ENCODE results near the gene RAB19. TPM values are rescaled to one million over a fixed set of nuclear protein-coding genes. Genes with fewer than 3 reads are reported as not detected.
"Not testable (repeated sequence)": the region's sequence is repeated elsewhere in the genome, so short reads cannot be mapped to it uniquely, and the experiment has no call there.

Gene RAB19
- polyA plus RNA-seq, 2 donors: 0.15 TPM; not detected in 1

DNA sequence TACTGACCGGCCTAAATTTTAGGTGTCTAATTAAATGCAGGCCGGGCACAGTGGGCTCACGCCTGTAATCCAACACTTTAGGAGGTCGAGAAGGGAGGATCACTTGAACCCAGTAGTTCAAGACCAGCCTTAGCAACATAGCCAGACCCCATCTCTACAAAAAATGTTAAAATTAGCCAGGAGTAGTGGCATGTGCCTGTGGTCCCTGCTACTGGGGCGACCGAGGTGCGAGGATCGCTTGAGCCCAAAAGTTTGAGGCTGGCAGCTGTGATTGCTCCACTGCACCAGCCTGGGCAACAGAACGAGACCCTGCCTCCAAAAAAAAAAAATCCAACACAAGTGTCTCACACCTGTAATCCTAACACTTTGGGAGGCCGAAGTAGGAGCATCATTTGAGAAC, 5.0 kb upstream of the RAB19 start:
- WGBS, 2 donors: 73% methylated on average over 10 of the region's 10 CpGs
- Histone ChIP-seq H3K27me3 (ENCODE audit: control insufficient read depth in 1 of 2, insufficient read depth in 2 of 2, low read length in 2 of 2) (no peaks in the 10 kb centered on the region), H3K36me3 (ENCODE audit: control insufficient read depth in 2 of 2, insufficient read depth in 2 of 2, low read length in 1 of 2) (no peaks in the 10 kb centered on the region), H3K4me3 (ENCODE audit: low read depth in 1 of 2, low read length in 2 of 2) (no peak overlapping the region), H3K4me1 (ENCODE audit: control insufficient read depth in 2 of 2, insufficient read depth in 2 of 2, low read length in 1 of 2) (no peaks in the 10 kb centered on the region), H3K27ac (ENCODE audit: low read depth in 2 of 2, low read length in 1 of 2) (no peak overlapping the region), H3K9me3 (ENCODE audit: control insufficient read depth in 2 of 2, insufficient read depth in 1 of 2, low read depth in 1 of 2, low read length in 1 of 2) (no peaks in the 10 kb centered on the region)

DNA sequence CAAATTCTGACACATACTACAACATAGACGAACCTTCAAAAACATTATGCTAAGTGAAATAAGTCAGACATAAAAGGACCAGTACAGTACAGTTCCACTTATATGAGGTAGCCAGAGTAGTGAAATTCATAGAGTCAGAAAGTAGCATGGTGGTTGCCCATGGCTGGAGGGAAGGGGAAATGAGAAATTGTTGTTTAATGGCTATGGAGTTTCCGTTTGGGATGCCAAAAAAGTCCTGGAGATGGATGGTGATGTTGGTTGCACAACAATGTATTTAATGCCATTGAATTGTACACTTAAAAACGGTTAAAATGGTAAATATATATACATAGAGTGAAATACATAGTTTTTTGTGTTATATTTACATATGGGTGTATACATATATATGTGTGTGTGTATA, 3.5 kb upstream of the RAB19 start:
- H3K27me3 ChIP-seq (ENCODE audit: control insufficient read depth in 1 of 2, insufficient read depth in 2 of 2, low read length in 2 of 2): no peaks in the 10 kb centered on the region
- H3K36me3 ChIP-seq (ENCODE audit: control insufficient read depth in 2 of 2, insufficient read depth in 2 of 2, low read length in 1 of 2): no peaks in the 10 kb centered on the region
- no peaks in the 10 kb centered on the region for H3K9me3 ChIP-seq (ENCODE audit: control insufficient read depth in 2 of 2, insufficient read depth in 1 of 2, low read depth in 1 of 2, low read length in 1 of 2)
- no peak overlapping the region for H3K4me3 ChIP-seq (ENCODE audit: low read depth in 1 of 2, low read length in 2 of 2)
- H3K4me1 ChIP-seq (ENCODE audit: control insufficient read depth in 2 of 2, insufficient read depth in 2 of 2, low read length in 1 of 2): no peaks in the 10 kb centered on the region
- H3K27ac ChIP-seq (ENCODE audit: low read depth in 2 of 2, low read length in 1 of 2): no peak overlapping the region
- 70 to 75% methylated on average over 3 of the region's 3 CpGs for WGBS, 2 donors

DNA sequence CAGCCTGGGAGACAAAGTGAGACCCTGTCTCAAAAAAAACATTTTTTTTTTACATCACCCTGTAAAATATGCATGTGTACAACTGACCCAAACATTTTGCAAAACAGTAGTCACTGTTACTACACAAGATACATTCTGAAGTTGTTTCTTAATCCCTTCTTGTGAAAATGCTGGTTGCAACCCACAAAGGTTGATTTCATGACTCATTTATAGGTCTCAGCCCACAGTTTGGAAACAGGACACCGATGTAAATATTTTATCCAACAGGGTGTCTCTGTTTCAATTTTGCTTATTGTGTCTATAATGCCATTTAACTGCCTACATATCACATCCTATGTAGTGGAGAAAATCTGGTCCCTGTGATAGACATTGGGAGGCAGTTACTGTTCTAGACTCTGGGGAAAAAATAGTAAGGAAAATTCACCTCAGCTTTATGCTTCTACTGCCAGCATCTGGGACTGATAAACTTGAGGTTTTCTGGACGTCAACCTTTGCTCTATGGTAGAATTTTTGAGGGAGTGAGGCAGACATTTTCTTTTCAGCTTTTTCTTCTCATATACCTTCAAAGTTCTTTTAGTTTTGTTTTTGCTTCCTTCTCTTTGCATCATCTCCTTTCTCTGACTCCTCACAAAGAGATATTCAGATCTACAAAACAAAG, 1.6 kb upstream of the RAB19 start:
- no peaks in the 10 kb centered on the region for H3K27me3 ChIP-seq (ENCODE audit: control insufficient read depth in 1 of 2, insufficient read depth in 2 of 2, low read length in 2 of 2)
- no peaks in the 10 kb centered on the region for H3K36me3 ChIP-seq (ENCODE audit: control insufficient read depth in 2 of 2, insufficient read depth in 2 of 2, low read length in 1 of 2)
- H3K4me3 ChIP-seq (ENCODE audit: low read depth in 1 of 2, low read length in 2 of 2): no peak overlapping the region
- H3K9me3 ChIP-seq (ENCODE audit: control insufficient read depth in 2 of 2, insufficient read depth in 1 of 2, low read depth in 1 of 2, low read length in 1 of 2): no peaks in the 10 kb centered on the region
- no peak overlapping the region for H3K27ac ChIP-seq (ENCODE audit: low read depth in 2 of 2, low read length in 1 of 2)
- WGBS, 2 donors: 68 to 78% methylated on average over 2 of the region's 2 CpGs
- no peaks in the 10 kb centered on the region for H3K4me1 ChIP-seq (ENCODE audit: control insufficient read depth in 2 of 2, insufficient read depth in 2 of 2, low read length in 1 of 2)

DNA sequence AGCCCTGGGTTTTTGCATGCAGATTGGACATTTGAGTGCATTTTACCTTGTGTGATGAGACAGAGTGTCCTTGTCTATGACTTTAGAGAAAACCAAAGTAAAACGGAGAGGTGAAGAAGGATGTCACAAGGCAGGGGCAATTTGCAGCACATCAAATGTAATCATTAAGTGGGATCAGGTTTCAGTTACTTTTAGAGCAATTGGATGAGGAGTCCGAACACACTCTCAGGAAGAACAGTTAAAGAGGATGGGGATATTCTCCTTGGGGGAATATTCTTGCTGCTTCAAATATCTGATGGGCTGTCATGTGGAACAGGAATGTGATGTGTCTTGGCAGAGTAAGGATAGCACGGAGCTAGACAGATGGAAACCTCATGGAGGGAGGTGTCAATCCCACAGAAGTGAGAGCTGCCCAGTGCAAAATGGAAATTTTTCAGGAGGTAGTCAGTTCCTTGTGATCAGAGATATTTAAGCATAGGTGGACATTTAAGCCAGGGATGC, 757 bp downstream of the RAB19 start:
- no peaks in the 10 kb centered on the region for H3K9me3 ChIP-seq (ENCODE audit: control insufficient read depth in 2 of 2, insufficient read depth in 1 of 2, low read depth in 1 of 2, low read length in 1 of 2)
- no peak overlapping the region for H3K4me3 ChIP-seq (ENCODE audit: low read depth in 1 of 2, low read length in 2 of 2)
- H3K4me1 ChIP-seq (ENCODE audit: control insufficient read depth in 2 of 2, insufficient read depth in 2 of 2, low read length in 1 of 2): no peaks in the 10 kb centered on the region
- no peaks in the 10 kb centered on the region for H3K27me3 ChIP-seq (ENCODE audit: control insufficient read depth in 1 of 2, insufficient read depth in 2 of 2, low read length in 2 of 2)
- no peak overlapping the region for H3K27ac ChIP-seq (ENCODE audit: low read depth in 2 of 2, low read length in 1 of 2)
- 34 to 37% methylated on average over 3 of the region's 3 CpGs for WGBS, 2 donors
- no peaks in the 10 kb centered on the region for H3K36me3 ChIP-seq (ENCODE audit: control insufficient read depth in 2 of 2, insufficient read depth in 2 of 2, low read length in 1 of 2)

DNA sequence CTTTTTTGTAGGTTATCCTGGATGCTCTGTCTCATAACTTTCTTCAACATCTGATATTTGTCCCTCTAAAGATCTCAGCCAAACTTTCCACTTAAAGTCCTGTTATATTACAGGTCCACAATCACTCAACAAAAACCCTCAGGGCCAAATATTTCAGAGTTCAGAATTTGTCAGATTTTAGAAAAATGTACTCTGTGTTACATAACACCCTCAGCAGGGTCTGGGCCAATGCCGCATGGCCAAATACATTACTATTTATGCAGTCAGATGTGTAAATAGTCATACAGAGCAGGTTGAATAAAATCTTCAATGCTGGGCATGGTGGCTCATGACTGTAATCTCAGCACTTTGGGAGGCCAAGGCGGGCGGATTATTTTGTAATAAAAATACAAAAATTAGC, 11.5 kb downstream of the RAB19 start:
- H3K36me3 ChIP-seq (ENCODE audit: control insufficient read depth in 2 of 2, insufficient read depth in 2 of 2, low read length in 1 of 2): no peaks in the 10 kb centered on the region
- H3K4me3 ChIP-seq (ENCODE audit: low read depth in 1 of 2, low read length in 2 of 2): no peak overlapping the region
- H3K4me1 ChIP-seq (ENCODE audit: control insufficient read depth in 2 of 2, insufficient read depth in 2 of 2, low read length in 1 of 2): no peaks in the 10 kb centered on the region
- H3K27ac ChIP-seq (ENCODE audit: low read depth in 2 of 2, low read length in 1 of 2): no peak overlapping the region
- H3K9me3 ChIP-seq (ENCODE audit: control insufficient read depth in 2 of 2, insufficient read depth in 1 of 2, low read depth in 1 of 2, low read length in 1 of 2): no peaks in the 10 kb centered on the region
- H3K27me3 ChIP-seq (ENCODE audit: control insufficient read depth in 1 of 2, insufficient read depth in 2 of 2, low read length in 2 of 2): no peaks in the 10 kb centered on the region
- WGBS, 2 donors: 94 to 98% methylated on average over 3 of the region's 3 CpGs

DNA sequence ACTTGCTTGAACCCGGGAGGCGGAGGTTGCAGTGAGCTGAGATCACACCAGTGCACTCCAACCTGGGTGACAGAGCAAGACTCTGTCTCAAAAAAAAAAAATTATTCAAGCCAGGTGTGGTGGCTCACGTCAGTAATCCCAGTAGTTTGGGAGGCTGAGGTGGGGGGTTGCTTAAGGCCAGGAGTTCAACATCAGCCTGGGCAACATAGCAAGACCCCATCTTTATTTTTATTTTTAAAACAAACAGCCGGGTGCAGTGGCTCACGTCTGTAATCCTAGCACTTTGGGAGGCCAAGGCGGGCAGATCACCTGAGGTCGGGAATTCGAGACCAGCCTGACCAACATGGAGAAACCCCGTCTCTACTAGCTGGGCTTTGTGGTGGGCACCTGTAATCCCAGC, 12.0 kb downstream of the RAB19 start:
- not testable (repeated sequence) for H3K27me3 ChIP-seq (ENCODE audit: control insufficient read depth in 1 of 2, insufficient read depth in 2 of 2, low read length in 2 of 2); H3K4me3 ChIP-seq (ENCODE audit: low read depth in 1 of 2, low read length in 2 of 2); H3K9me3 ChIP-seq (ENCODE audit: control insufficient read depth in 2 of 2, insufficient read depth in 1 of 2, low read depth in 1 of 2, low read length in 1 of 2); H3K36me3 ChIP-seq (ENCODE audit: control insufficient read depth in 2 of 2, insufficient read depth in 2 of 2, low read length in 1 of 2); H3K27ac ChIP-seq (ENCODE audit: low read depth in 2 of 2, low read length in 1 of 2); H3K4me1 ChIP-seq (ENCODE audit: control insufficient read depth in 2 of 2, insufficient read depth in 2 of 2, low read length in 1 of 2)
- 91 to 92% methylated on average over 9 of the region's 9 CpGs for WGBS, 2 donors

DNA sequence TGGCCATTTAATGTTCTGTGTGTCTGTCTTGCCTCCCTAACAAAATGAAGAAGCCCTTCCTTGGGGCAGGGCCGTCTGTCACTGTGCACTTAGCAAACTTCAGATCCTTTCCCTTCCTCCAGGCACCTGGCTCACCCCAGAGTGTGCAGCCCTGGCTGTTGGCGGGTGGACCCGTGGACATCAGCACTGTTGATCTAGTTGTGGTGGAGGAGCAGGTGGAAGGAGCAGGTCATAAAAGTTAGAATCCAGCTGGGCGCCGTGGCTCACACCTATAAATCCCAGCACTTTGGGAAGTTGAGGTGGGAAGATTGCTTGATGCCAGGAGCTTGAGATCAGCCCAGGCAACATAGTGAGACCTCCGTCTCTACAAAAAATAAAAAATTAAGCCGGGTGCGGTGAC, 12.7 kb downstream of the RAB19 start:
- no peaks in the 10 kb centered on the region for H3K9me3 ChIP-seq (ENCODE audit: control insufficient read depth in 2 of 2, insufficient read depth in 1 of 2, low read depth in 1 of 2, low read length in 1 of 2)
- 73 to 84% methylated on average over 8 of the region's 8 CpGs for WGBS, 2 donors
- H3K27ac ChIP-seq (ENCODE audit: low read depth in 2 of 2, low read length in 1 of 2): no peak overlapping the region
- H3K4me1 ChIP-seq (ENCODE audit: control insufficient read depth in 2 of 2, insufficient read depth in 2 of 2, low read length in 1 of 2): no peaks in the 10 kb centered on the region
- no peaks in the 10 kb centered on the region for H3K27me3 ChIP-seq (ENCODE audit: control insufficient read depth in 1 of 2, insufficient read depth in 2 of 2, low read length in 2 of 2)
- H3K36me3 ChIP-seq (ENCODE audit: control insufficient read depth in 2 of 2, insufficient read depth in 2 of 2, low read length in 1 of 2): no peaks in the 10 kb centered on the region
- H3K4me3 ChIP-seq (ENCODE audit: low read depth in 1 of 2, low read length in 2 of 2): no peak overlapping the region

DNA sequence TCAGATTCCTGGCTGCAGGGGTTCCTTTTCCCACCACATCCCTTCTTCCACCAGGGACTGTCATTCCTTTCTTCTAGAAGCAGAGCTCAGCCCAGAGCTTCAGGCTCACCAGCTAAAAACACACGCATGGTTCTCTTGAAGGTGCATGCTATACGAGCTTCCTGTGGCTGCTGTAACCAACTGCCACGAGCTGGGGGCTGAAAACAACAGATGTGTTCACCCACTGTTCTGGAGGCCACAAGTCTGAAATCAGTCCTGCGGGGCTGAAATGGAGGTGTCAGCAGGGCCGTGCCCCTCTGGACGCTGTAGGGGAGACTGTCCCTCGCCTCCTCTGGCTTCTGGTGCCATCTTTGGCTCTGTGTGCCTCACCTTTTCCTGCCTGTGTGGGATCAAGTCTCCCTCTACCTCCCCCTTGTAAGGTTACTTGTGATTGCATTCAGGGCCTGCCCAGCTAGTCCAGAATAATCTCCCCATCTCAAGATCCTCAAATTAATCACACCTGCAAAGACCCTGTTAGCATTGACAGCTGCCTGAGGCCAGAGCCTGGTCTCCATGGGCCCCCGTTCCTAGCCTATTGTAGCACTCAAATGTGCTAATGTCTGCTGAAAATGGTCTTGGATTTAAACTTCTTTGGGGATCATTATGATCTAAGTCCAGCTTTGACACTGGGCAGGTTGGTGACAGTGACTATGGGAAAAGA, 13.7 kb downstream of the RAB19 start:
- Histone ChIP-seq H3K9me3 (ENCODE audit: control insufficient read depth in 2 of 2, insufficient read depth in 1 of 2, low read depth in 1 of 2, low read length in 1 of 2) (no peaks in the 10 kb centered on the region), H3K4me3 (ENCODE audit: low read depth in 1 of 2, low read length in 2 of 2) (no peak overlapping the region), H3K36me3 (ENCODE audit: control insufficient read depth in 2 of 2, insufficient read depth in 2 of 2, low read length in 1 of 2) (no peaks in the 10 kb centered on the region), H3K27me3 (ENCODE audit: control insufficient read depth in 1 of 2, insufficient read depth in 2 of 2, low read length in 2 of 2) (no peaks in the 10 kb centered on the region), H3K4me1 (ENCODE audit: control insufficient read depth in 2 of 2, insufficient read depth in 2 of 2, low read length in 1 of 2) (no peaks in the 10 kb centered on the region), H3K27ac (ENCODE audit: low read depth in 2 of 2, low read length in 1 of 2) (no peak overlapping the region)
- 62 to 80% methylated on average over 8 of the region's 8 CpGs for WGBS, 2 donors

DNA sequence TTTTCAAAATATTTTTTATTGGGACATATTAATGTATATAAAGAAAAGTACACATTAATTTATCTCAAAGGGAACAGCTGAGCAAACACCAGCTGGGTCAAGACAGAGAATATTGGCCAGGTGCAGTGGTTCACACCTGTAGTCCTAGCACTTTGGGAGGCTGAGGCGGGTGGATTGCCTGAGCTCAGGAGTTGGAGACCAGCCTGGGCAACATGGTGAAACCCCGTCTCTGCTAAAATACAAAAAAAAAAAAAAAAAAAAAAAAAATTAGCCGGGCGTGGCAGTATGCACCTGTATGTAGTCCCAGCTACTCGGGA, 14.3 kb downstream of the RAB19 start:
- H3K9me3 ChIP-seq (ENCODE audit: control insufficient read depth in 2 of 2, insufficient read depth in 1 of 2, low read depth in 1 of 2, low read length in 1 of 2); H3K4me1 ChIP-seq (ENCODE audit: control insufficient read depth in 2 of 2, insufficient read depth in 2 of 2, low read length in 1 of 2); H3K36me3 ChIP-seq (ENCODE audit: control insufficient read depth in 2 of 2, insufficient read depth in 2 of 2, low read length in 1 of 2); H3K27ac ChIP-seq (ENCODE audit: low read depth in 2 of 2, low read length in 1 of 2); H3K27me3 ChIP-seq (ENCODE audit: control insufficient read depth in 1 of 2, insufficient read depth in 2 of 2, low read length in 2 of 2); H3K4me3 ChIP-seq (ENCODE audit: low read depth in 1 of 2, low read length in 2 of 2): not testable (repeated sequence)
- WGBS, 2 donors: 77 to 81% methylated on average over 4 to 5 of the region's 5 CpGs

DNA sequence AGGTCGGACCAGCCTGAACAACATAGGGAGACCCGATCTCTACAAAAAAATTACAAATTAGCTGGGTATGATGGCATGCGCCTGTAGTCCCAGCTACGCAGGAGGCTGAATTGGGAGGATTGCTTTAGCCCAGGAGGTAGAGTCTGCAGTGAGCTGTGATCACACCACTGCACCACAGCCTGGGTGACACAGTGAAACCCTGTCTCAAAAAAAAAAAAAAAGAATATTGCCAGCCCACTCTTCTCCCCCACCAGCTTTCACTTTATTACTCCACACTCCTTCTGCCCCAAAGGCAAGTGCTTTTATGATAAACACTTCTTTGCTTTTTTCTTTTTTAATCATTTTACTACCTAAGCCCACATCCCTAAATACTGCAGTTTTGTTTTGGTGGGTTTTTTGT, 14.8 kb downstream of the RAB19 start:
- Histone ChIP-seq H3K27me3 (ENCODE audit: control insufficient read depth in 1 of 2, insufficient read depth in 2 of 2, low read length in 2 of 2) (no peaks in the 10 kb centered on the region), H3K4me1 (ENCODE audit: control insufficient read depth in 2 of 2, insufficient read depth in 2 of 2, low read length in 1 of 2) (no peaks in the 10 kb centered on the region), H3K27ac (ENCODE audit: low read depth in 2 of 2, low read length in 1 of 2) (no peak overlapping the region), H3K36me3 (ENCODE audit: control insufficient read depth in 2 of 2, insufficient read depth in 2 of 2, low read length in 1 of 2) (no peaks in the 10 kb centered on the region), H3K4me3 (ENCODE audit: low read depth in 1 of 2, low read length in 2 of 2) (no peak overlapping the region), H3K9me3 (ENCODE audit: control insufficient read depth in 2 of 2, insufficient read depth in 1 of 2, low read depth in 1 of 2, low read length in 1 of 2) (no peaks in the 10 kb centered on the region)
- 81 to 92% methylated on average over 4 of the region's 4 CpGs for WGBS, 2 donors

Data from esophagus (tissue), 2 donors.